HepG2 (cell line): Measurements from ENCODE around the gene UBE2G2. TPM values are rescaled to one million over a fixed set of nuclear protein-coding genes. Genes with fewer than 3 reads are reported as not detected.

Experiments used
- ATAC-seq: fragments of 200-7000 bp; cut with Tn5 transposase; 3 replicates; pipeline ENCODE4 v1.9.1; 2020; ENCODE audit warnings: mild to moderate bottlenecking, moderate library complexity
- BruUV-seq: library from RNA; stranded (reverse); fragments of 400-500 nt; replicated peaks from 2 replicates; lab custom pipeline; 2021; lab: Mats Ljungman, UMichigan
- CTCF ChIA-PET: fragments of 300-600 bp; formaldehyde crosslinking; extraction: SDS; loops from one replicate; lab custom pipeline; 2021; ENCODE audit warnings: low total read pairs, inconsistent platforms, low intra/inter-chr PET ratio; lab: Yijun Ruan, JAX
- POLR2A ChIA-PET: fragments of 350-600 bp; sonication (Branson Sonifier 250); formaldehyde crosslinking; loops from one replicate; lab custom pipeline; 2020; ENCODE audit warnings: antibody characterized with exemption, inconsistent platforms; lab: Yijun Ruan, JAX
- DNase-seq: peaks from one replicate; pipeline ENCODE4 v3.0.0-alpha.2; 2015; ENCODE audit warnings: low spot score
- FAIRE-seq: peaks from 3 replicates; lab custom pipeline; 2011; peaks lifted over from hg19 to GRCh38; lab: Jason Lieb, UNC
- H2AFZ ChIP-seq: one replicate; pipeline ENCODE4 v1.6.1; 2011; ENCODE audit warnings: low read length, inconsistent platforms
- H3K27ac ChIP-seq: fragments of 300-600 bp; 3 replicates; pipeline ENCODE4 v1.8.0; 2011; ENCODE audit warnings: mixed run types, mild to moderate bottlenecking, mixed read lengths, low read length, inconsistent platforms; ENCODE audit not compliant: insufficient read depth; ENCODE audit errors: extremely low read length
- H3K27me3 ChIP-seq, 2 experiments: fragments of 200-600 bp in 1 of 2; 2 replicates in 1 of 2; 3 replicates in 1 of 2; pipeline versions ENCODE4 v1.6.0 to v1.8.0; 2011; ENCODE audit warnings: low read length in 2 of 2, mild to moderate bottlenecking in 2 of 2, moderate library complexity in 2 of 2, inconsistent platforms in 1 of 2; ENCODE audit not compliant: insufficient read depth in 2 of 2, control insufficient read depth in 1 of 2
- H3K36me3 ChIP-seq, 2 experiments: fragments of 200-600 bp in 1 of 2; replicated peaks in 1 of 2; 2 replicates in 1 of 2; 3 replicates in 1 of 2; pipeline versions ENCODE4 v1.5.1 to v1.8.0; 2011; ENCODE audit warnings: low read length in 2 of 2, inconsistent platforms in 1 of 2; ENCODE audit not compliant: insufficient read depth in 2 of 2, control insufficient read depth in 1 of 2
- H3K4me1 ChIP-seq: 2 replicates; pipeline ENCODE4 v1.5.1; 2012; ENCODE audit warnings: low read length, inconsistent platforms; ENCODE audit not compliant: insufficient read depth
- H3K4me2 ChIP-seq: 2 replicates; pipeline ENCODE4 v1.6.0; 2011; ENCODE audit warnings: low read depth, low read length, inconsistent platforms
- H3K4me3 ChIP-seq, 3 experiments: fragments of 200-600 bp in 1 of 3; sonication (generic), shearing (Covaris generic) in 1 of 3; replicated peaks in 1 of 3; 2 replicates each; pipeline ENCODE4 v1.5.1; 2011 to 2016; ENCODE audit warnings: low read length in 3 of 3, inconsistent platforms in 2 of 3, low read depth in 2 of 3, mild to moderate bottlenecking in 2 of 3, control low read depth in 1 of 3, mixed read lengths in 1 of 3; ENCODE audit not compliant: insufficient read depth in 1 of 3
- H3K79me2 ChIP-seq: one replicate; pipeline ENCODE4 v1.6.1; 2011; ENCODE audit warnings: low read length, inconsistent platforms; ENCODE audit not compliant: insufficient read depth
- H3K9ac ChIP-seq: 2 replicates; pipeline ENCODE4 v1.6.0; 2011; ENCODE audit warnings: mild to moderate bottlenecking, low read depth, low read length, inconsistent platforms; ENCODE audit not compliant: insufficient read depth
- H3K9me3 ChIP-seq: 2 replicates; pipeline ENCODE4 v1.5.1; 2012; ENCODE audit warnings: mild to moderate bottlenecking, low read length
- H4K20me1 ChIP-seq: 2 replicates; pipeline ENCODE4 v1.6.0; 2011; ENCODE audit warnings: inconsistent platforms, mild to moderate bottlenecking, low read length, moderate library complexity; ENCODE audit not compliant: insufficient read depth
- ARID4A ChIP-seq: sonication (generic); formaldehyde crosslinking; IDR thresholded peaks from 2 replicates; pipeline ENCODE4 v1.5.0; 2020; ENCODE audit warnings: mild to moderate bottlenecking, missing genetic modification reagents, borderline replicate concordance
- ATF7 ChIP-seq, 2 experiments: fragments of 450-650 bp in 1 of 2; sonication (generic) in 1 of 2; formaldehyde crosslinking in 1 of 2; IDR thresholded peaks; 2 replicates each; pipeline versions ENCODE4 v1.4.0 to v1.6.1; 2016 to 2020; ENCODE audit warnings: antibody characterized with exemption in 1 of 2, mild to moderate bottlenecking in 1 of 2, missing genetic modification reagents in 1 of 2
- CREB1 ChIP-seq, 2 experiments: fragments of 450-650 bp in 1 of 2; IDR thresholded peaks; 2 replicates each; pipeline ENCODE4 v1.6.1; 2016 to 2017; ENCODE audit warnings: control low read depth in 1 of 2, mild to moderate bottlenecking in 1 of 2, missing compliant biosample characterization in 1 of 2, missing genetic modification characterization in 1 of 2
- NCOA5 ChIP-seq: sonication (generic); formaldehyde crosslinking; IDR thresholded peaks from 2 replicates; pipeline ENCODE4 v1.4.0; 2020; ENCODE audit warnings: missing genetic modification reagents
- PHF21A ChIP-seq: sonication (generic); formaldehyde crosslinking; IDR thresholded peaks from 2 replicates; pipeline ENCODE4 v1.5.0; 2020; ENCODE audit warnings: mild to moderate bottlenecking, missing genetic modification reagents
- PRDM15 ChIP-seq: sonication (generic); formaldehyde crosslinking; IDR thresholded peaks from 2 replicates; pipeline ENCODE4 v1.4.0; 2020; ENCODE audit warnings: missing genetic modification reagents
- ZEB1 ChIP-seq: IDR thresholded peaks from 2 replicates; pipeline ENCODE4 v1.6.1; 2012; ENCODE audit warnings: mild to moderate bottlenecking, low read depth, inconsistent platforms; ENCODE audit not compliant: insufficient replicate concordance
- ZNF224 ChIP-seq: sonication (generic); formaldehyde crosslinking; IDR thresholded peaks from 2 replicates; pipeline ENCODE4 v1.5.0; 2020; ENCODE audit warnings: mild to moderate bottlenecking, missing genetic modification reagents
- ZNF276 ChIP-seq: sonication (generic); formaldehyde crosslinking; IDR thresholded peaks from 2 replicates; pipeline ENCODE4 v1.4.0; 2020; ENCODE audit warnings: mild to moderate bottlenecking, low read depth, missing genetic modification reagents
- ZNF670 ChIP-seq: sonication (generic); formaldehyde crosslinking; IDR thresholded peaks from 2 replicates; pipeline ENCODE4 v1.8.0; 2022; ENCODE audit warnings: mild to moderate bottlenecking, missing genetic modification reagents, borderline replicate concordance
- ZNF768 ChIP-seq: sonication (generic); formaldehyde crosslinking; IDR thresholded peaks from 2 replicates; pipeline ENCODE4 v1.4.0; 2020; ENCODE audit warnings: missing genetic modification reagents
- WGBS: methylation state at CpG from one replicate; pipeline ENCODE4 v1.1.6; 2017; ENCODE audit warnings: low lambda C conversion rate; 5-methylcytosine and 5-hydroxymethylcytosine counted together
- in situ Hi-C: cut with HindIII; loops from 2 replicates; pipeline ENCODE4 v1.10.0; 2017; ENCODE audit warnings: low pct_unique_long_range_greater_than_20kb; ENCODE audit not compliant: extremely low pct_ligation_motif_present
- intact Hi-C: fragments of 100-400 bp; cut with micrococcal nuclease; formaldehyde crosslinking; loops from one replicate; pipeline ENCODE4 v1.10.0; 2022; ENCODE audit not compliant: unreplicated experiment
- polyA plus RNA-seq, 8 experiments: library from polyadenylated mRNA; depleted of rRNA in 3 of 8; stranded (reverse) in 7 of 8; unstranded in 1 of 8; fragments of >200 nt; fragmentation: Illumina TruSeq in 4 of 8; extraction: Trizol in 4 of 8; gene quantifications; 2 replicates each; pipeline versions ENCODE4 v1.2.1 to v1.2.3, GENCODE V29; 2011 to 2016; ENCODE audit warnings: low read depth in 4 of 8, missing spikeins in 1 of 8, mixed read lengths in 1 of 8; ENCODE audit not compliant: insufficient read depth in 1 of 8
- total RNA-seq, 5 experiments: library from RNA; depleted of rRNA; stranded (reverse); fragments of >200 nt; fragmentation: Illumina TruSeq; extraction: Trizol; gene quantifications; 2 replicates each; pipeline ENCODE4 v1.2.3, GENCODE V29; 2016; ENCODE audit warnings: low read depth in 1 of 5

The UBE2G2 gene
- total and polyA plus RNA-seq, 2 of the 13 experiments (the other 11 are each of a cell fraction or from before 2014, with no cell fraction given) = 55.4 to 92.0 TPM

- no peak for TF ChIP-seq ZNF276 (CRISPR knock-in tag)
- TF ChIP-seq ARID4A = no peak
- TF ChIP-seq PHF21A (CRISPR knock-in tag) = no peak
- no peak for TF ChIP-seq ZNF224
Observed at GRCh38 chr21:44834231-44834950, 32.8 kb upstream of the UBE2G2 start (continued).

- H3K4me1 ChIP-seq = peaks cover 40% of the 10 kb centered on the region
- H3K27ac ChIP-seq = no peak overlapping the region
- TF ChIP-seq NCOA5 (no peak), ZEB1 (no peak), ATF7 (IDR thresholded peaks at IDR 0.05) (peak; percentile 96), ATF7 (CRISPR knock-in tag; IDR thresholded peaks at IDR 0.05) (no peak), ZNF670 (CRISPR knock-in tag) (no peak), CREB1 (IDR thresholded peaks at IDR 0.05) (peak; percentile 88), CREB1 (CRISPR knock-in tag; IDR thresholded peaks at IDR 0.05) (no peak), PRDM15 (CRISPR knock-in tag) (no peak), ZNF768 (CRISPR knock-in tag) (no peak)
- no peak overlapping the region for H2AFZ ChIP-seq
- H3K79me2 ChIP-seq = no peaks in the 10 kb centered on the region
- no peaks in the 10 kb centered on the region for H3K36me3 ChIP-seq
- H3K4me3 ChIP-seq = no peak overlapping the region
- WGBS = 63% methylated on average over 5 of the region's 5 CpGs
- FAIRE-seq (no peak), DNase-seq (no peak), ATAC-seq (no peak)
- no TSS peak for BruUV-seq
- peaks cover 10% of the 10 kb centered on the region for H3K9me3 ChIP-seq
- no peak overlapping the region for H3K9ac ChIP-seq
- intact Hi-C loops (no loop called here), in situ Hi-C loops (no loop called here)
- H3K4me2 ChIP-seq = no peak overlapping the region
- POLR2A ChIA-PET = no interaction called here
- CTCF ChIA-PET = no interaction called here
- H3K27me3 ChIP-seq = peaks cover 4 to 16% of the 10 kb centered on the region in 2 experiments
- H4K20me1 ChIP-seq = no peaks in the 10 kb centered on the region
Observed at GRCh38 chr21:44833663-44834062, 32.0 kb upstream of the UBE2G2 start.
